NCI-H82 treated with DMSO at 0.1 percent for 48 hours (cell line): ENCODE measurements around the gene DNAJB4.
A peak's percentile ranks its signal among the peaks of the same experiment; 100 is the strongest.

Experiments used
- DNase-seq: peaks from one replicate; lab custom pipeline; 2025; ENCODE audit not compliant: unreplicated experiment; lab: John Stamatoyannopoulos, UW

DNAJB4 gene

GRCh38 chr1:78036450-78036849 is 31.7 kb downstream of the DNAJB4 start:
- no peak for DNase-seq

DNA sequence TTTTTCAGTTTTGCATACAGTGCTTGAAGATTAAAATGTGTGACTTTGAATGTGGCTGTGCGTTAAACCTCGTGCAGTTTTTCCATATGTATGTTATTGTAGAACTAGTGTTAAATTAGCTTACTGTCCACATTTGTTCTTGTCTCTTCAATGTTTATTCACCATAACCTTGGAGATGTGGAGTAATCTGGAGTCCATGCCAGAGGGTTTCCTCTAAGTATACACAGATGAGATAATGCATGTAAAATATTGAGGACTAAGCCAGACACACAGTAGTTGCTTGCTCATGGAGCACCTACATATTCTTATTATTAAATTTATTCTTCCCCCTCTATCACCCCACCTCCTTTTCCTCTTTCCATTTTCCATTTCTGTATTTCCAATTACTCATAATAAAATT is 33.3 kb downstream of the DNAJB4 start:
- DNase-seq = no peak

DNA sequence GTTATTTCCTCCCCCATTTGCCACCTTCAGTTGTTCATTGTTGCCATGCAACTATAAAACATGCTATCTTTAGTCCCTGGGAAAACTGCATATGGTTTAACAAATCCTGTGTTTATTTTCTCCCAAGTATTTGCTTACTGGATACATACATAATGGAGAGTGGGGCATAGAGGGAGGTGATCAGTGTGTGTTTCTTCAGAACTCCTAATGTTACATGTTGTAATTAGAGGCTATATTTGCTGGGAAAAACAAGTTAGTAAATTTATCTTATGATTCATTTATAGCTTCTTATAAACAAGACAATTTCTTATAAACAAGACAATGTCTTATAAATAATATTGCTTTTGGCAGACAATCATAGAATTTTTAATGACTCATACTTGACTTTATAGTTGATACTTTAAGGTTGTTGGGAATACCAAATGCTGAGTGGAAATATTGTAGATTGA is 33.8 kb downstream of the DNAJB4 start:
- DNase-seq = no peak

- no peak for DNase-seq
Observed at GRCh38 chr1:78040484-78041089, 35.8 kb downstream of the DNAJB4 start.

- no peak for DNase-seq
Observed at GRCh38 chr1:78043436-78043835, 38.7 kb downstream of the DNAJB4 start.

- no peak for DNase-seq
Observed at GRCh38 chr1:78044796-78045562, 40.2 kb downstream of the DNAJB4 start.

DNA sequence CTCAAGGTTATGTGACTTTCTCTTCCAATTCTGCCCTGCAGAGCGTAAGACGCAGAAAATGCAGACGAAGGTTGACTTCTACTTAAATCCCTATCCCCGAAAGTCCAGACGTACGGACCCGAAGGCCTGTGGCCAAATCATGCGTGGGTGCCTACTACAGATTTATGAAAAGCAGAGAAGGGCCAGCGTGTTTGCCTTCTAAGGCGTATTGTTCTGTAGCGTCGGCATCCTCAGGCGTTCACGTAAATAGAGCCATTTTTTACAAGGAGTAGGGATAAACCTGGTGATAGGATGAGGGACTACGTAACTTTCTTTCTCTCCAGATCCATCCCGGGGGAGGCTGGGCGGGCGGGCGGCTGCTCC is 40.8 kb downstream of the DNAJB4 start:
- no peak for DNase-seq

DNA sequence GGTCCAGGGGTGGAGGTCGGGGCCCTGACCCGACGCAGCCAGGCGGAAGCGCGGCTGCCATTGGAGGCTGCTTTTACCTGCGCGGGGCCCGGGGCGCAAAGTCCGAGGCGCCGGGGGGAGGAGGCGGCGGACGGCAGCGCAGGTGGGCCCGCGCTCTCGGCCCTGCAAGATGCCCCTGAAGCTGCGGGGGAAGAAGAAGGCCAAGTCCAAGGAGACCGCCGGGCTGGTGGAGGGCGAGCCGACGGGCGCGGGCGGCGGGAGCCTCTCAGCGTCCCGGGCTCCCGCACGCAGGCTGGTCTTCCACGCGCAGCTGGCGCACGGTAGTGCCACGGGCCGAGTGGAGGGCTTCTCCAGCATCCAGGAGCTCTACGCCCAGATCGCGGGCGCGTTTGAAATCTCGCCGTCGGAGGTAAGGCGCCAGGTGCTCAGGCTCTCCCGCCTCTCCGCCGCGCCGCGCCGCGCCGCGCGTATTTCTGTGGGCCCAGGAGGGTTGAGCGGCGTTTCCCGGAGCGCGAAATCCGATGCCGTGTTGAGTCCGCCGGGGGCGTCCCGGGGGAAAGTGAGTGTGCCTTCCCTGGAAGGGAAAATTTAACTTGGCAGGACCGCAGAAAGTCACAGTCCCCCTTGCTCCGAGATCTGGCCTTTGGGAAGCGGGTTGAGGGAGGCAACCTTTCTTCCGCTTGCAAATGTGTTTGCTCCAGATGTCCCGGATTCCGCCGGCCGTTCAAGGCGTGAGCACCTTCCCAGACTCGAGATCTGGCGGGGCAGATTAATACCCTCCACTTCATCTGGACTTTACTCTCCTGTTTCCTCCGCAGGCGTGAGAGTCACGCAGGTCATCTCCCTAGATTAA is 41.4 kb downstream of the DNAJB4 start, which contains the start of gene GIPC2:
GIPC2 (plus strand) TSS at position 41 of the 853 bp plus-strand sequence; CDS start at position 170, 129 bp downstream.
- no peak for DNase-seq

DNA sequence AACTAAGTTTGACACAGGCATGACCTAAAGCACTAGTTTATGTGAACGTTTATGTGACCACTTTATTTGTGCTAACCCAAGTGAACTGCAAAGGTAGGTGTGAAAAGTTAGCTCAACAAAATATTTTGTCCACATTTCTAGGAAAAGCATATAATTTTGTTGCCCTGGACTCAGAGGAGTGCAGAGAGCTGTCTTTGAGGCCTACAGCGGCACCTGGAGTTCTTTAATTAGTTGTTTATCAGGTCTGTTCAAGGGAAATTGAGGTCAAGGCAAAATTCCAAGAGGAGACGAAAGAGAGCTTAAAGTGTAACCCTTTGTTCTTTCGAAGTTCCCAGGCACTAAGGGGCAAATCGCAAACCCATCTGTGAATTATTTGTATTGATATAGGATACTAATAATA is 42.4 kb downstream of the DNAJB4 start:
- DNase-seq = no peak

GRCh38 chr1:78047631-78048030 is 42.9 kb downstream of the DNAJB4 start:
- peak; percentile 29 for DNase-seq

DNA sequence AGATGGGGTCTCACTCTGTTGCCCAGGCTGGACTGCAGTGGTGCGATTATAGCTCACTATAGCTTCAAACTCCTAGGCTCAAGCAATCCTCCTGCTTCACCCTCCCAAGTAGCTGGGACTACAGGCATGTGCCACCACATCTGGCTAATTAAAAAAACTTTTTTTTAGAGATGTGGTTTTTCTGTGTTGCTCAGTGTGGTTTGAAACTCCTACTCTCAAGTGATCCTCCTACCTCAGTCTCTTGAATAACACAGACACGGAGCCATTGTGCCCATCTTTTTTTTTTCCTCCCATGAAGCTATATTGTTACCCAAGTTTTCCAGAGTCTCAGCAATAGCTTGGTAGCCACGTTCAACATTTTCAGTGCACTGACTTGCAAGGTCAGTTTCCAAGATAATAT is 43.7 kb downstream of the DNAJB4 start:
- DNase-seq = no peak

DNA sequence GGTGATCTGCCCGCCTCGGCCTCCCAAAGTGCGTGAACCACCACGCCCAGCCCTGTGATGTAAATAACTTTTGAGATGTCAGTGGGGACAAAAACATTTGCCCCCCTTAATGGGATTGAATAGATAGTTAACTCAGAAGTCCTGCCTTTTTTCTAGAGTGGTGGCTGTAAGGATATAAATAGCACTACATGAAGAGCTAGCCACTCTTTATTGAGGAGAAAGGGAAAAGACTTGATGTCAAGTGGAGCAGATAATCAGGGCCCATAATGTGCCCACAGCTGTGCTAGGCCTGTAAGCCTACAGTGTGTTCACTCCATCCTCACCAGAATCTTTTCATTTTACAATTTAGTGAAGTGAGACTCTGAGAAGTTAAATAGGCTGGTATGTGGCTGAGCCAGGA is 44.7 kb downstream of the DNAJB4 start:
- DNase-seq = no peak

DNA sequence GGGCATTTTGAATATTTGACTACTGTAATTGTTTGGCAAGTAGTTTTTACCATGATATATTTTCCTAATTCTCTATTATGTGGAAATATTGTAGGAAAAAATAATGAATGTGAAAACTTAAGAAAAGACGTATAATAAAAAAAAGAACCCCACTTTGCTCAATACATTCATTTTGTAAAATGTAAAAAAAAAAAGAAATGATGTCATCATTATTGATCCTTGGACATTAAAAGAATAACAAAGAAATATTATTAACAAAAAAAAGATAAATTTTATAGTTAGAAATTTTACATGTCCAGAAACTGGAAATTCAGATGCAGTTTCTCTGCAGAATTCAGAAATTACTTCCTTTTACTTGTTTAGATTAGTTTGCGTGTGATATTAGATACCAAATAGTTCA is 46.3 kb downstream of the DNAJB4 start:
- no peak for DNase-seq

DNA sequence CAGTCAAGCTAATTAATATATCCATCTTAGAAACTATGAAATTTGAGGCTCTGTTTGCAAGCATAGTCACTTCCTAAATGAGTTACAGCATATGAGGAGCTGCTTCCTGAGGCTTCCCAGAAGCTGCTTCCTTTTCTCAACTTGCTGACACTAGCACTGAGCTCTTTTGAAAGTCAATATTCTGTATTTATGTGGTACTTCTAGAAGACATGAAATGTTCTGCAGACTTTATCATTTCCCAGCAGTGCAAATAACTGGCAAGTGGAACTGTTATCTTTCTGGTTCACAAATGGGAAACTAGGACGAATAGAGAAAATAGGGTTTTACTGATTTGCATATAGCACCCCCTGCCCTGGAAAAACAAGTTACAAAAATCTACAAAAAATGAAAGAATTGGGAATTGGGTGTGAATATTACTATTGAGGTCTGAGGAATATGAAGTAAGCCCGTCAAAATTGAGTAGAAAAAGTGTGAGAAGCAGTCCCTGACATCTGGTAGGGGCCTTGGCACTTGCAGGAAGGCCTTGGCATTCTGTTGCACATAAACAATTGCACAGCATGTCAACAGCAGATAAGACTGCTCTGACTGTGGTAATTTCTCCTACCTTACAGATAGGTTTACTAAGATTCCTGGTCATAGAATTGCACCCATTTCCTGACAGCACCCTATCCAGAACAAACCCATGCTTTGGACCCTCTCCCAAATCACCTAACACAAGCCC is 48.1 kb downstream of the DNAJB4 start:
- no peak for DNase-seq

GRCh38 chr1:78053498-78053897 is 48.8 kb downstream of the DNAJB4 start:
- no peak for DNase-seq

- DNase-seq = no peak
Observed at GRCh38 chr1:78054559-78054958, 49.8 kb downstream of the DNAJB4 start.

DNA sequence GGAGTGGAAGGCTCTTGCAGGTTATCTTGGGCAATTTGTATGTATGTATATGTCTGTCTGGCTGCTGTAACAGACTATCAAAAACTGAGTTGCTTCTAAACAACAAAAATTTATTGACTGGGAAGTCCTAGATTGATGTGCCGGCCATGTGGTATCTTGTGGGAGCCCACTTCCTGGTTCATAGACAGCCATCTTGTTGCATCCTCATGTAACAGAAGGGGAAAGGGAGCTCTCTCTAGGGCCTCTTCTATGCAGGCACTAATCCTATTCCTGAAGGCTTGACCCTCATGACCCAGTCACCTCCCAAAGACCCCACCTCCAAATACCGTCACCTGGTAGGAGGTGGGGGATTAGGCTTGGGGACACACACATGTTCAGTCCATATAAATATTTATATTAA is 50.2 kb downstream of the DNAJB4 start:
- no peak for DNase-seq

DNA sequence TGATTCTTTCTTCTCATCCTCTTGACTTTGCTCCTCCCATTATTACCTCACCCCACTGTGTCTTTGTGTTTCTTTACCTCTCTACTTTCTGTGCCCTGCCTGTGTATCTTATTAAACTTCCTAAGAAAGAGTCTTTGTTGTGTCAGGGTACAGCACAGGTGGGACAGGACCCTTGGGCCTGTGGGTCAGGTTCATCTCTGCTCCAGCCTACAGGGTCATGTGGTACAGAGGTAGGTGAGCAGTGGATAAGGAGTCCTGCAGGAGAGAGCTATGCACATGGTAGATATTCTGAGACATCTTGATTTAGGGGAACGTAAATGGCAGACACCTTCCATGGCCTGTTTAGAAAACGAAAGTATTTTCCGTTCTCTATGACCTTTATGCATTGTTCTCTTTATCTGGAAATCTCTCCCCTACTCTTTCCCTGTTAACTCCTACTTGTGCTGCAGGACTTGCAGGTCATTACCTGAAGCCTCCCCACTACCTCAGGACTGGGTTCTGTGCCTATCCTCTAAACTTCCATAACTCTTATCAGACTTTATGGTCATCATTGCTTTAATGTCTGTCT is 50.9 kb downstream of the DNAJB4 start:
- no peak for DNase-seq

- no peak for DNase-seq
Observed at GRCh38 chr1:78058670-78059069, 53.9 kb downstream of the DNAJB4 start.

DNA sequence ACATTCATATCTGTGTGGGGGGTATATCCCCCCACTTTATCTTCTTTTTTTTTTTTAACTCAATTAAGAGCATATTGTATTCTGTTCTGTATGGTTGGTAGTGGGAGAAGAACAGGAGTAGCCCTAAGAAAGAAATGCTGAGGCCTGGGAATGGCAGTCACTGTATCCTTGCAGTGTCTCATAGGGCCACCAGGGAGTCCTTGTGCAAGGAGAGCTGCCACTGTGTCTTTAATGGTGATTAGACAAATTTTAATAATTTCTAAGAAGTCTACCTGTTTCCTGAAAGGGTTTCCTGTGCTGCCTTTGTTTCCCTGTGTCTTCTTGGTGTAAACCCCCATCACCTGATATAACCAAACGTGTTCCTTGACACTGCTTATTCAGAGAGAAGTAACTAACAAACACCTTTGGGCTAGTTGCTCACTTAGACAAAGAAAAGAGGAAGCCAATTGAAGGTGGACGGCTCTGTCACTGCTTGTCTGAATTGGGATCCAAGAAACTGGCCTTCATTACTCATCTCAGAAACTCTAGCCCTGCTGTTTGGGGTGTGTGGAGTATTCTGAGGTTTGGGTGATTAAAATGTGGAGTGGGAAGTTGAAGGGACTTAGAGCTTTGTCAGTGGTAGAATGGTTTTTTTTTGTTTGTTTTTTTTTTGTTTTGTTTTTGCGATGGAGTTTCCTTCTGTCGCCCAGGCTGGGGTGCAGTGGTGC is 56.3 kb downstream of the DNAJB4 start:
- no peak for DNase-seq
